ENCODE data around the gene DPYSL5.

- TF ChIP-seq, protein P1, sequence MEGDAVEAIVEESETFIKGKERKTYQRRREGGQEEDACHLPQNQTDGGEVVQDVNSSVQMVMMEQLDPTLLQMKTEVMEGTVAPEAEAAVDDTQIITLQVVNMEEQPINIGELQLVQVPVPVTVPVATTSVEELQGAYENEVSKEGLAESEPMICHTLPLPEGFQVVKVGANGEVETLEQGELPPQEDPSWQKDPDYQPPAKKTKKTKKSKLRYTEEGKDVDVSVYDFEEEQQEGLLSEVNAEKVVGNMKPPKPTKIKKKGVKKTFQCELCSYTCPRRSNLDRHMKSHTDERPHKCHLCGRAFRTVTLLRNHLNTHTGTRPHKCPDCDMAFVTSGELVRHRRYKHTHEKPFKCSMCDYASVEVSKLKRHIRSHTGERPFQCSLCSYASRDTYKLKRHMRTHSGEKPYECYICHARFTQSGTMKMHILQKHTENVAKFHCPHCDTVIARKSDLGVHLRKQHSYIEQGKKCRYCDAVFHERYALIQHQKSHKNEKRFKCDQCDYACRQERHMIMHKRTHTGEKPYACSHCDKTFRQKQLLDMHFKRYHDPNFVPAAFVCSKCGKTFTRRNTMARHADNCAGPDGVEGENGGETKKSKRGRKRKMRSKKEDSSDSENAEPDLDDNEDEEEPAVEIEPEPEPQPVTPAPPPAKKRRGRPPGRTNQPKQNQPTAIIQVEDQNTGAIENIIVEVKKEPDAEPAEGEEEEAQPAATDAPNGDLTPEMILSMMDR (conservative IDR thresholded peaks at IDR 0.05 in 1 of 2, IDR thresholded peaks at IDR 0.05 in 1 of 2; ENCODE audit: low read depth in 1 of 2, low read length in 2 of 2) = no peak
- TF ChIP-seq EZH2 (IDR thresholded peaks at IDR 0.05; ENCODE audit: low read length, missing control alignments) = no peak
Observed at GRCh38 chr2:26873286-26873983, 25.5 kb downstream of the DPYSL5 start.
